ENCODE data around the gene GABRG3.
"Not testable (repeated sequence)": the region's sequence is repeated elsewhere in the genome, so short reads cannot be mapped to it uniquely, and the experiment has no call there.

Gene GABRG3

DNA sequence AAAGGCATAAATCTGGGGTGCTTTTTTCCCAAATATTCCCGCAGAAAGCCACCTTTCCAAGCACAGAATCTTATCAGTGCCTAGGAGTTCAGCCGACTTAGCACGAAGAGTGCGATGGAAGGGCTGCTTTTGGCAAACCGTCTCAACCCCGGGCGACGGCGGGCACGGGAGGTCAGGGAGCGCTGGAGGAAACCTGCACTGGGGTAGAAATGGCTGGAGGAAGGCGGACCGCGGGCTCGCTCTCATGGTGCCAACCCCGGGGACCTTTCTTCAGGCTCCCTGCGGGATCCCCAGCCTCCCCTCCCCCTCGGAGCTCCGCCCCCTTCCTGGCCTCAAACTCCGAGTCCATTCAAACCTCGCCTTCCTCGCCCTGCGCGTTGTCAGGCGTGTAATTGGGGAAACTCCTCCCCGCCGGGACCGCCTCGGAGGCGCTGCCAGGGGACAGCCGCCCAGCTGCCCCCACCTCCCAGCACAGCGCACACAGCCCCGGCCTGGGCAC lies at the start of gene GABRG3:
GABRG3 (plus strand) TSS at position 470 of the 499 bp plus-strand sequence.
- DNase-seq: no peak

DNA sequence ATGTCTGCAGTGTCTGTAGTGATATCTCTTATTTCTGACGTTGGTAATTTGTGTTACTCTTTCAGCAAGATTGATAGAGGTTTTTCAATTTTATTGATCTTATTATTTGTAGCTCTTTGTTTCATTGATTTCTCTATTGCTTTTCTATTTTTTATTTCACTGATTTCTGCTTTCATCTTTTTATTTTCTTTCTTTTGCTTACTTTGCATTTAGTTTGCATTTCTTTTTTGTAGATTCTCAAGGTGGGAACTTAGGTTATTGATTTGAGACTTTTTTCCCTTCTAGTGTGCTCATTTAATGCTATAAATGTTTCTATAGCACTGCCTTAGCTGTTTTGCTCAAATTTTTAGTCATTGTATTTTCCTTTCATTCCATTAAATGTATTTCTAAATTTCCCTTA lies 49.5 kb upstream of the GABRG3 start:
- DNase-seq: no peak

DNA sequence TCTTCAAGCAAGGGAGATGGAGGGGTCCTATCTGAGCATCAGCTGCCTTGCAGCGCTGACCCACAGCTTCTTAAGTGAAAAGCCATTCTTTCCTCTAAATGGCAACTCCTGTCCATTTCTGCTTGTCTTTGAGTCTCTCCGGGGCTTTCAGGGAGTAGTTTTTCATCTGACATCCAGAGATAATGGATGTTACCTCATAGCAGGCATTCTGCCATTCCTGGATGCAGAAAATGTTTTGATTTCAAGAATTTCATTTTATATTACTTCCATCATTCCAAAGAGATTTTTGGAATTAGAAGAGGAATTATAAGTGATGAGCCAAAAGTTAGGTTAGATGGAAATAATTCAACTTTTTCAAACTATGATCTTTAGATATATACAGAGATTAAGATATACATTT lies 44.9 kb upstream of the GABRG3 start:
- no peak for DNase-seq

DNA sequence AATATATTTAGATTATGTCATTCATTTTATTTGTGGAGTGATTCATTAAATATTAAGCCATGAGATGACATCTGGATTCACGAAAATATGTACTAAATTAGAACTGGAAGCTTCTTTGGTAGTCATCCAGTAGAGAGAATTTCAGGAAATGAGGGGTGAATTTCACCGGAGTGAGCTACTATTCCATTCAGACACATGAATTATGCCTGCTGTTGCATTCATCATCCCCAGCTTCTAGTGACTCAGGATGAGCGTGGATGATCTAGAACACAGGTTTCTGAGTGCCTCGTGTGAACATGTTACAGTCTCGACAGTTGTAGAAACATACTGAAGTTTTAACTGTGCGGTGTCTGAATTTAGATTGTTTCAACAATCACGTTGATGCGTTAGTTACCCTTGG lies 42.9 kb upstream of the GABRG3 start:
- no peak for DNase-seq

DNA sequence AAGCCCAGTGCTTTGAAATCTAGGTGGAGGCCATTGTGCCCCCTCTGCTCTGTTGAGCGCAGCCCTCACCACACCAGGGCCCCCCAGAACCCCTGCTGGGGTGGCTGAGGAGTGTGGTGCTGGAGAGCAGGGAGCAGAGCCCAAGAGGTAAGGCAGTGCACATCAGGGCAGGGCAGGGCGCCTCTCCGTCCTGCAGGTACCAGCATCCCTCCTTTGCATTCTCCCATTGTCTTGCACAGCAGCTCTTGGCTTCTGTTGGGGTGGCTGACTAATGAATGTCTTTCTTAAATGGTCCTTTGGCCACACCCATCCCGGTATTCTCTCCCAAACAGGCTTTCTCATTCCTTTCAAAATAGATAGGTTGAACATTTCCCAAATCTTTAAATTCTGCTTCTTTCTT lies 41.4 kb upstream of the GABRG3 start:
- no peak for DNase-seq

DNA sequence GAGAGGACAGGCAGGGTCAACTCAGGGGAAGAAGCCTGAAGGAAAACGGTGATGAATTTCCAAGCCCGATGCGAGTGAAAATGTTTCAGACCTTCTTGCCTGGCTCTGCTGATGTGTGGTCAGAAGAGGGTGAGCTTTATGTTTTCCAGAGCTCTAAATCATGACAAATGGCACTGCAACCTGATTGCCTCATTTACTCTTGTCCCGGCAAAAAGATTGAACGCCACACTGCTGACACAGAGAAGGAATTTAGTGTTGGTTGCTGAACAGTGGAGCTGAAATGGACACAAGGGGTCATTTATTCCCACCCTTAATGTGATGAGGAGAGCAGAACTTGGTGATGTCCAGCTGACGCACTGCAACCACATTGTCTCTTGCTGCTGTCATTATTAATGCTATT lies 36.1 kb upstream of the GABRG3 start:
- DNase-seq: no peak

DNA sequence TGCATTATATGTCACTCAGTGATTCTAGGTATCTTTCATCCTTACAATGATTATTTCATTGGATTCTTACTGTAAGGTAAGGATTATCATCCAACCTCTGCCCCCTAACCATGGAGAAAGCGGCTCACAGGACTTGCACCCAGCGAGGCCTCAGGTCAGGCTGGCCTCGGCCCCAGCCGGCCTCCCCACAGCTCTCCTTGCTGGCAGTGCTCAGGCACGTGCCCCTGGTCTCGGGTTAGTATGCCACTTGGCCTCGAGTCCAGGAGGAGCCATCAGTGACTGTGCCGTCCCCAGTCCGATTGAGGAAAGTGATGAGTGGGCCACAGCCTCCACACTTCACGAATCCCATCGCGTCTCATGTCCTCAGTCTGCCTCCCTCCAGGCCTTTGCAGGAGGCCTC lies 35.7 kb upstream of the GABRG3 start:
- no peak for DNase-seq

DNA sequence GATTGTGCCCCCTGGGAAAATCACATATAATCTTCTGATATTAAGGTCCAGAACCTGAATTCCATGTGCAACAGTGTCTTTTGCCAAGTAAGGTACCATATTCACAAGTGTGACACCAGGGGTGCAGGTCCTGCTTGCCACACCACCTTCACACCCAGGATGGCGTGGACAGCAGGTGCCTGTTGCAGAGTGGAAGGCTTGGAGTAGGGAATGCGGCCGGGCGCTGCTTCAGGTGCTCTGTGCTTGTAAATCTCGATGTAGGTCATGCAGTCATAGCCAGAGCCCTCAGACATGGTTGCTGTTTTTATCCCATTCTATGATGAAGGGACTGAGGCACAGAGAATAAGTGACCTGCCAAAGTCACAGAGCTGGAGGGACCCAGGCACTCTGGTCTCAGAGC lies 34.5 kb upstream of the GABRG3 start:
- no peak for DNase-seq

DNA sequence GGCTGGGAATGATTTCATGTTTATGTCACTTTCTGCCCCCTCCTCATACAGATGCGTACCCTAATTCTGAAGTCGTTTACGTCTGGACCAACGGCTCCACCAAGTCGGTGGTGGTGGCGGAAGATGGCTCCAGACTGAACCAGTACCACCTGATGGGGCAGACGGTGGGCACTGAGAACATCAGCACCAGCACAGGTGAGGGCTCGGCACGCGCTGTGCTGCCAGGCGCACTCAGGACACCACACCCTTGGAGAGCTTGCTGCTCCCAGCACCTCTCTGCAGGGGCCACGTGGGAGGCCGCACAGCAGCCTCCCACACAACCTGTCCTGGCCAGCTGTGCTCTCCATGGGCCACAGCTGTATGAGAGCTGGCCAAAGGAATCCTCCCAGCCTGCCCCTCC lies 33.8 kb upstream of the GABRG3 start:
- no peak for DNase-seq

DNA sequence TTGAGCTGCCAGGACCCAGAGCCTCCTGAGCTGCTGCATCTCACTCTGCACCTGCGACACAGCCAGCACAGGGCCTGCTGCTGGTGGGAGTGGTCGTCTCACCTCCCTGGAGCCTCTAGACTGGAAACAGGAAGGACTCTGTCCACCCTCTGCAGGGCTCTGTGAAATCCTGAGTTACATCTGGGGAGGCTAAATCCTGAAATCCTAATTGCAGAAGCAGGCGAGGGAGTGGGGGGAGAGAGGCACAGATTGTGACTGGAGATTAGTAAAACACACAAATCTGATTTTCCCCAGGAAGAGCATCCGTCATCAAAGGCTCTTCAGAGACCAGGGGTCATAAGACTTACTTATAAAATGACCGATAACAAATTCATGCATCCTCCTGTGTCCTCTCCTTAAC lies 31.6 kb upstream of the GABRG3 start:
- no peak for DNase-seq

DNA sequence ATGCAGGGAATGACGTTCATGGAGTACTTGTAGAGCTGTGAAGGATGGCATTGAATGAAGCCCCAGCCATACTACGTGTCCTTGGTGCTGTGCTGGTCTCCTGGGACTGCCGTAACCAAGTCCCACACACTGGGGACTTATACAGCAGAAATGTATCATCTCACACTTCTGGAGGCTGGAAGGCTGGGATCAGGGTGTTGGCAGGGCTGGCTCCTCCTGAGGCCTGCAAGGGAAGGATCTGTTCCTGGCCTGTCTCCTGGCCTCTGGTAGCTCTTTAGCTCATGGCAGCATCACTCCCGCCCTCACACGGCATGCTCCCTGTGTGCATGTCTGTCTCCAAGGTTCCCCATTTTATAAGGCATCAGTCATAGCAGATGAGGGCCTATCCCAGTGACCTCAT lies 29.5 kb upstream of the GABRG3 start:
- no peak for DNase-seq

DNA sequence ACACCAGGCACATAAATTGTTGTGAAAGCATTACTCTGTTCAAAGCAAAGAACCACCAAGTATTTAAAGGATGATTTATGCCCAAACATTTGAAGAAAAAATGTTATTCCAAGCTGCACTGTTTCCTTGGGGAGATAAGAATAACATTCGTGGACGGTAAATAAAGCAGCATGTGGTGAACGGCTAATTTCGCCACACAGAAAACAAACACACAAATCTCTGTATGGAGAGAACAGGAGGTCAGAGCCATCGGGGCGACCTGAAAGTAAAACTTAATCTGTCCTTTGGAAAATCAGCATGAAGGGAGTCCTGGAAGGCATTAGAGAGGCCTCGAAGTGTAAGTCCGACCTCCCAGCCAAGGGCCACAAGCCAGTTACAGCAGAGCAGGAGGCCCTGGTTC lies 27.1 kb upstream of the GABRG3 start:
- DNase-seq: no peak

DNA sequence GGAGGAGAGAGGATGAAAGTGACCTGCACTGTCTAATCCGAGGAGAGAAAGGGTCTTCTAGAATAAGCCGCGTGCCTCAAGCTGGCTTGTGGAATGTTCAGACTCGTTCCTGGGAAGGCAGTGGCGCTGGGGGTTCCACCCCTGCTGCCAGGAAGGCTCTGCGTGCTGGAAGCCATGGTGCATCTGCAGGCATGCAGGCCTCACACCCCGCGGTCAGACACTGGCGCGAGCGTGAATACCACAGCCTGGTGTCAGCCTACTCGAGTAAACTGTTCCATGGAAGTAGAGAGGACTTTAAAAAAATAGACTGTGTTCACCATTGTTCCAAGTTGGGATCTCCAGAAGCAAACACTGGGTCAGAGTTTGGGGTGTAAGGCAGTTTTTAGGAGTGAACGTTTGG lies 25.9 kb upstream of the GABRG3 start:
- no peak for DNase-seq

DNA sequence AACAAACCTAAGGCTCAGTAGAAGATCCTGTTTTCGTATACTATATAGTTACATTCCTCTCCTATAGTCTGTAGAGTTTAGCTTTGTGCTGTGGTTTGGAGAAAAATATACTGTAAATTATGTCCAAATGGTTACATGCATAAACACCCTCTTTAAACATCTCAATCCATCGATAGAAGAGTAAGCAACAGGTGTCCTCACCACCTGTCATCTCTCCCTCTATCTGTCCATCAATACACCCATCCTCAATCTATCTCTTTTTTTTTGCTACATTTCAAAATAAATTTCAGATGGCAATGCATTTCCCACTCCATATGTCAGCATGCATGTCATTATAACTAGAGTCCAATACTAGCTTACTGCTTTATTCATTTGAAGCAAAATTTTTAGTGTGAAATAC lies 21.0 kb upstream of the GABRG3 start:
- DNase-seq: no peak

DNA sequence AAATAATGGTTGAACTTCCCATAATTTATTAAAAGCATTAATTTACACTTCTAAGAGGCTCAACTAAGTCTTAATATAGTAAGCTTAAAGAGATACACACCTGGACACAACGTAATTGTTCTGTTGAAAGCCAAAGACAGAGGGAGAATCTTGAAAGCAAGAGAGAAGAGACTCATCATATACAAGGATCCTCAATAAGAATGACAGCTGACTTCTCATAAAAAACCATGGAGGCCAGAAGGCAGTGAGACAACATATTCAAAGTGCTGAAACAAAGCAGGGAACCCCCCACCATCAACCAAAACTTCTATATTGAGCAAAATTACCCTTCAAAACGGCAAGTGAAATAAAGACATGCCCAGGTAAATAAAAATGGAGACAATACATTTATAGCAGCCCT lies 16.6 kb upstream of the GABRG3 start:
- DNase-seq: no peak

DNA sequence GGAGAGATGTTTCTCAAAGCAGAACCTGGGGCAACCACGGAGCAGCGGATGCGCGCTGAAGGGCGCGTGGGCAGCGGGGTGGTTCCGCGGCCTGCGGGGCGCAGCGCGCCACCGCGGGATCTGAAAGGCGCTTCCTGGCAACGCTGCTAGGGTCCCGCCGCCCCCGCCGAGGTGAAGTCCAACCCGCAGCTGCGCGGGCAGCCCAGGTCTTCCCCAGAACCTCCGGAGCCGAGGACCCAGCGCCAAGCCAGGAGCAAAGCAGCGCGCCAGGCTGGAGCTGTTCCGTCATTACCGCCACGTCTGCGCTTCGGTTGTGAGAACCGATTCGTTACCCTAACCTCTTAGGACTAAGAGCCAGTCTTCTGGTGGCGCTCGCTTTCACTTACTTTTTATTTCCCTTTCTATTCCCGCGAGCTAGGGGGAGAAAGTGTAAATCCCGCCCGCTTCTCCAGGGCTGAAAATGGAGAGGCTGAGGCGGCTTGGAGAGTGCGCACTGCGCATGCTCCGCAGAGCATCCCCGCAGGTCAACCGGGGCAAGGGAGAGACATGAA lies 3.2 kb upstream of the GABRG3 start:
- DNase-seq: no peak

DNA sequence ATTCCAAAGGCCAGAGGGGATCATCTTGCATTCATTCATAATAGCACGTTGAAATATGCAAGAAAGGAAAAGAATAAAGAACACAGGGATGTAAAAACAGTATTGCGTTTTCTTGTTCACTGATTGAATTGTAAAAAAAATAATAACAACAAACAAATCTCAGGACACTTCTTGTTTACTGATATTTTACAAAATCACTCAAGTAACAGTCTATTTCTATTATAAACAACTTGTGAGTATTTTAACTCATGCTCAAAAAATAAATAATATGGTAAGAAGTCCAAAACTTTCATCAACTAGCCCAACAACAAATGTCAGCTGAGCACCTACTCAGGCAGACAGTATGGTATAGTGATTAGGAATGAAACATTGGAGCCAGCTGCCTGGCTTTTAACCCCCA lies 2.2 kb upstream of the GABRG3 start:
- no peak for DNase-seq

DNA sequence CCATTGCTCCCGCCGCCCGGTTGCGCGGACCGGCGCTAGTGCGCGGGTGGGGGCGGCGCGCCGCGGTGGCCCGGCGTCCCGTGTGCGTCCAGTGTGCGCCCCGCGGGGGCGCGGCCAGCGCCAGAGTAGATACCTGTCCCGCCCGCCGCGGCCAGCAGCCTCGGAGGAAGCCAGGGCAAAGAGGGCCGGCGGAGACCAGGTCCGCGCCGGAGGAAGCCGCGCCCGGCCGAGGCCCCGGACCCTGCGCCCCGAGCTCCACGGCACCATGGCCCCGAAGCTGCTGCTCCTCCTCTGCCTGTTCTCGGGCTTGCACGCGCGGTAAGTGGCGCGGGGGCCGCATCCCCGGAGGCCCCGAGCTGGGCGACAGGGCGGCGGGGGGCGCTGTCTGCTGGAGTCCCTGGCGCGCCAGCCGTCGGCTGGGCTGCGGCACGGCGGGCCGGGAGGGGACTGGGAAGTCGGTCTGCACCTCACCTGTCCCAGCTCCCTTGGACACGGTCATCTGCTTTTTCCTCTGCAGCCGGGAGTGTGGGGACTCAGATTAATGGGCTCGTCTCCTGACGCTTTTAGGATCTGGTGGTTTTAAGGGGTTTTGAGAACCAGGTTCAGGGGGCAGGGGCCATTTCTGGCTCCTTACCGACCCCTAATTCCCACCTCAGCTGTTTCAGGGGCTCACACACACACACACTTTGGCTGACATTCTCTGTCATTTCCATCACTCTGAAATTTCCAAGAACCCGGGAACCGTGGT lies 464 bp downstream of the GABRG3 start:
- DNase-seq: no peak

DNA sequence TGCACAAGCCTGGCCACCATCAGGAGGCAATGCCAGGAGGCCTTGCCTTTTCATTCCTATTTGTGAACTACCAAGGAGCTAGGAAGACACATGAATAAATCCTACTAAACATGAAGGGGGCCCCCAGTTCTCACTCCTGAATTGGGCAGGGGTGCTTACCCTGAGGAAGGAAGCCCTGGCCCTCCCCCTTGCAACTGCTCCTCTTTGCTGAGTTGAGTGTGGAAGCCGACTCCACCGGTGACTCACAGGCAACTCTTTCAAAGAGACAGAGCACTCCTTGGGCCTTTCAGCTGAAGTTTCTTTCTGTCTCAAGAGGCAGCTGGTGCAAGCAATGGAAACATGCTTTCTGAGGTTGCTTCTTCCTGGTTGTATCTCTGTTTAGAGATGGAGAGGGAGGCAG lies 1.7 kb downstream of the GABRG3 start:
- DNase-seq: no peak

DNA sequence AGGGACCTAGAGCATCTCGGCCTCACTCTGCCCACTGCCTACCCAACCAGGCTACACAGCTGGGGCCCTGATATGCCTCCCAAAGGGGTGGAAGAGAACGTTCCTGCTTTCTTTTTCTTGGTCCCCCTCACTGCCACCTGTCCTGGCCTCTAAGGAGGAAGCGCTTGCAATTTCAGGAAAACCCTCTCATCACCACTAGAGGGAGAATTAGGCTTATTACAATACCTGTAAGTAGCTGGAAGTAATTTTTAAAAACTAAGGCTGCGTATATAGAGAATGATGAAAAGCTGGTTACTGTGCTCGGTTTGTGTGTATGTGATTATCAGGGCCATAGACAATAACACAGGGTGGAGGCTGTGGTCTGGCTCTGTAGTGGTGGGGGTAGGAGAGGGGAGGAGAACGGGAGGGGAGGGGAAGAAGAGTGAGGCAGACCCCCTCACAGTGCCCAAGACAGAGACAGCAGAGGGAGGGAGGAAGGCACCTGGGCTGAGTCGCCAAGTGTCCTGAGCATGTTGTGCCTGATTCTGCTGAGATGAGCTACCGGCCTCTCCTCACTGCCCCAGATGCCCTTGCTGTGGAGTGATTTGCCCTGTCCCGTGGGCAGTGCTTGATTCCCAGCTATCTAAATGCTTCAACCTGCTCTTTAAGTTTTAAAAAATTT lies 3.3 kb downstream of the GABRG3 start:
- no peak for DNase-seq

DNA sequence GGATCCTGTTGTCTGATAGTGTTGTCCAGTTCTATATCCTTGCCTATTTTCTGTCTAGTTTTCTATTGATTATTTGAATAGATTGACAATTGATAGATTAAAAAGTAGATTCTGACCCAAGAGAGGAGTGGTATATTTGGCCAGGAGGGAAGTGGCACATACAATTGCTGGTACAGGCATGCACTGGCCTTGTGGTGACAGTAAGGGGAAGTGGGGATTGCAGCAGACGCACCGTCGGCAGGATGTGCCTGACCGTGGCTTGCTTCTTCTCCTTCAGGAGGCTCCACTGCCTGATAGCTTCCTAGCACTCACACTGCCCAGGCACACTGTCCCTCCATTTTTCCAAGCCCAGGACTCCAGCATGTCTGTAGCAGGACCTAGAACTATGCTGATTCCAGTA lies 10.5 kb downstream of the GABRG3 start:
- no peak for DNase-seq

DNA sequence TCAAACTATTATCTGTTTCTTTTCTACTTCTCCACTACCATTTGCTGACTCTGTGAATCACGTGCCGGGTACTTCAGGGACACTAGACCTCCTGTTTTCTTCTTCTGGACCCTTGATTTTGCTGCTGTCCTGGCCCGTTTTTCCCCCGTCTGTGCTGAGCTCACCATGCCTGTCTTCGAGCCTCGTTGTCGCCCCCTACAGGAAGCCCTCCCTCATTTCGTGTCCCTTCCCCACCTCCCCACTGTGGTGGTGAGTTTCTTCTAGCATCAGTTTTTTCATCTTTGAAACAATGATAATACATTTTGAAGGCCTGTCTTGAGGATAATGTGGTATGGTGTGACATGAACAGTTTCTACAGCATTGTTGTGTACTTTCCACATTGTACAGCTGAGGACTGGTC lies 12.8 kb downstream of the GABRG3 start:
- DNase-seq: no peak

DNA sequence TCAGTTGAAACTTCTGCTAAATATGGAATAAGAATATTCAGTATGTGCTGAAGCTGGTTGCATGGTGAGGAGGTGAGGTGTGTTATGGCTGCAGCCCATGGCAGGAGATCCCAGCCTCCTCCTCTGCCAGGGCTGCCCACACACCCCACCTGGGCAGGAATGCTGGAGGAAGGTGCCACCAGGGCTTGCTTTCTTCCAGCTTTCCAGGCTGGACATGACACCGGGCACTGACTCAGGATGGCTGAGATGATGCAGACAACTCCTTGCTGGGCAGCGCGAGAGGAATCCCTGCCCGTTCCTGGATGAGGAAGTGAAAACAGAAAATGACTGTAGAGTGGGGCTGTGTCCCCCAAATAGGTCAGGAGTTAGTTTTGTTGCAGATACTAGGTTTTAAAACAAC lies 14.1 kb downstream of the GABRG3 start:
- no peak for DNase-seq

DNA sequence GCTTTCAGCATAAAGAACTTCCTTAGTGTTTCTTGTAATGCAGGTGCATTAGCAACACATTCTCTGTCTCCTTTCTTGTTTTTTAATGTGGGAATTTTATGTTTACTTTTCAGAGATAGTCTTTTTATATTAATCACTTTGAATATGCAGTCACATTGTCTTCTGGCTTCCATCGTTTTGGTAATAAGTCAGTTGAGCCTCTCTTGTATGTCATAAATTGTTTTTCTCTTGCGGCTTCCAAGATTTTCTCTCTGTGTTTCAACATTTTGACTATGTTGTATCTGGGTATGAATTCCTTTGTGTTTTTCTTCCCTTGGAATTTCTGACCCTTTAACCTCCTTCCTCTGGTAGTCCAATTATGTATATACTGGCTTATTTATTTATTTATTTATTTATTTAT lies 25.3 kb downstream of the GABRG3 start:
- no peak for DNase-seq

DNA sequence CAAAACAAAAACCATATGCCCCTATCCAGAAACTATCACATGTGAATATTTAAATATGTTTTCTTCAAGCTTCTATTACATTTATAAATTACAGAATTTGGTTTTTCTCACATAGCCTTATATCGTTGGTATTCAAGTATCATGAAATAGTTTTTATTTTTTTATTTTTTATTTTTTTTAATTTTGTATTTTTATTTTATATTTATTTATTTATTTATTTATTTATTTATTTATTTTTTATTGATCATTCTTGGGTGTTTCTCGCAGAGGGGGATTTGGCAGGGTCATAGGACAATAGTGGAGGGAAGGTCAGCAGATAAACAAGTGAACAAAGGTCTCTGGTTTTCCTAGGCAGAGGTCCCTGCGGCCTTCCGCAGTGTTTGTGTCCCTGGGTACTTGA lies 32.0 kb downstream of the GABRG3 start:
- not testable (repeated sequence) for DNase-seq
